Spinal cord (tissue), 10 donors: Measurements from ENCODE around the gene MEIS1. TPM values are rescaled to one million over a fixed set of nuclear protein-coding genes. Genes with fewer than 3 reads are reported as not detected.

ENCODE experiments used
- DNase-seq, 6 donors: peaks; one replicate each; pipeline versions ENCODE4 v3.0.0 to v3.0.0-alpha.2; 2013 to 2015; ENCODE audit warnings: low spot score in 6 of 6, low read depth in 4 of 6
- H3K27ac ChIP-seq: one replicate; pipeline ENCODE4 v1.5.1; 2013; ENCODE audit warnings: low read depth, low read length, control low read depth
- H3K27me3 ChIP-seq: one replicate; pipeline ENCODE4 v1.6.1; 2013; ENCODE audit warnings: low read length; ENCODE audit not compliant: control insufficient read depth, insufficient read depth
- H3K36me3 ChIP-seq: one replicate; pipeline ENCODE4 v1.6.1; 2013; ENCODE audit warnings: low read length; ENCODE audit not compliant: control insufficient read depth, insufficient read depth
- H3K4me1 ChIP-seq: one replicate; pipeline ENCODE4 v1.6.1; 2013; ENCODE audit warnings: low read length; ENCODE audit not compliant: control insufficient read depth, insufficient read depth
- H3K4me3 ChIP-seq: one replicate; pipeline ENCODE4 v1.5.1; 2013; ENCODE audit warnings: low read depth, low read length, control low read depth
- H3K9me3 ChIP-seq: one replicate; pipeline ENCODE4 v1.6.1; 2013; ENCODE audit warnings: low read length; ENCODE audit not compliant: control insufficient read depth, insufficient read depth
- WGBS: methylation state at CpG from one replicate; pipeline ENCODE4 v1.1.5; 2013; ENCODE audit warnings: missing lambda C conversion rate; ENCODE audit not compliant: insufficient coverage; 5-methylcytosine and 5-hydroxymethylcytosine counted together
- polyA plus RNA-seq, 2 donors: library from polyadenylated mRNA; unstranded; fragments of 120-200 nt; gene quantifications; one replicate each; pipeline ENCODE4 v1.2.1, GENCODE V29; 2013; ENCODE audit not compliant: insufficient read length in 2 of 2
- total RNA-seq, 2 donors: library from RNA; depleted of rRNA in 1 of 2; stranded (reverse); fragments of 120-200 nt in 1 of 2; fragments of >200 nt in 1 of 2; gene quantifications; one replicate each; pipeline versions ENCODE4 v1.2.3 to v1.2.4, GENCODE V29; 2013 to 2014
- donor health status: healthy.

MEIS1 gene
- total and polyA plus RNA-seq, 4 donors, result 50.9 to 118 (median 82.0) TPM

DNA sequence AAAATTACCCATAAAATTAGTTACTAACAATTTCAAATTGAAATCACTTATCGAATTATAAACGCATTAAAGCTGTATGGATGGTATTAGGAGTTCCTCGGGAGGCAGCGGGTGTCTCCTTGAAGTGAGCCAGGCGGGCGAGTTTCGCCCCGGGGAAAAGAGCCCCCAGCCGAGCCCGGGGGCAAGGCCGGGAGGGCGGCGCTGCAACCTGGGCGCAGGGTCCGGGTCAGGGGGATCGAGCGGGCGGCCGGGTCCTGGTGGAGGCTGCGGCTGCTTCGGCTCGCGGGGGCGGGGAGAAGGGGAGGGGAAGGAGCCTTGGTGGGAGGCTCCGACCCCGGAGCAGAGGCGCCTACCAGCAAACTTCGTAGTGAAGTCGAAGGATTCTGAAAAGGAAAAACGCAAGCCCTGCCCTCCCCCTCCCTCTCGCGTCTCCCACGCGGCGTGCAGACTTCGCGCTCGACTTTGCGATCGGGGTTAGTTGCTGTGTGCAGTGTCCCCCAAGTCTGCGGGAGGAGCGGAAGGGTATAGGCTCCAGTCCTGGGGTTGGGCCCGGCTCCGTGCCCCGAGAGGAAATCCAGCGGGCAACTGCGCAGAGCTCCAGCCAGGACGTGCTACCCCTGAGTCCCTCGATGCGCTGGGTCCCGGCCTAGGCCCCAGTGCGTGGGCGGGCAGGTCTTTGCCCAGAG lies 140.8 kb downstream of the MEIS1 start:
- peaks cover 4% of the 10 kb centered on the region for H3K36me3 ChIP-seq
- peak overlapping the region; percentile 56 for H3K4me3 ChIP-seq
- peaks cover 49% of the 10 kb centered on the region for H3K27me3 ChIP-seq
- peak overlapping the region; percentile 92 for H3K27ac ChIP-seq
- WGBS, result 0% methylated on average over 41 of the region's 53 CpGs
- peak in 2 of 6 donors; percentile 68 to 87 for DNase-seq
- no peaks in the 10 kb centered on the region for H3K9me3 ChIP-seq
- peaks cover 47% of the 10 kb centered on the region for H3K4me1 ChIP-seq

GRCh38 chr2:66576311-66576560 lies 141.3 kb downstream of the MEIS1 start:
- no peak for DNase-seq
- Histone ChIP-seq H3K9me3 (no peaks in the 10 kb centered on the region), H3K36me3 (peaks cover 1% of the 10 kb centered on the region), H3K27ac (peak overlapping the region; percentile 92), H3K27me3 (peaks cover 54% of the 10 kb centered on the region), H3K4me1 (peaks cover 48% of the 10 kb centered on the region), H3K4me3 (peak overlapping the region; percentile 56)
- WGBS, result 2% methylated on average over 6 of the region's 11 CpGs

DNA sequence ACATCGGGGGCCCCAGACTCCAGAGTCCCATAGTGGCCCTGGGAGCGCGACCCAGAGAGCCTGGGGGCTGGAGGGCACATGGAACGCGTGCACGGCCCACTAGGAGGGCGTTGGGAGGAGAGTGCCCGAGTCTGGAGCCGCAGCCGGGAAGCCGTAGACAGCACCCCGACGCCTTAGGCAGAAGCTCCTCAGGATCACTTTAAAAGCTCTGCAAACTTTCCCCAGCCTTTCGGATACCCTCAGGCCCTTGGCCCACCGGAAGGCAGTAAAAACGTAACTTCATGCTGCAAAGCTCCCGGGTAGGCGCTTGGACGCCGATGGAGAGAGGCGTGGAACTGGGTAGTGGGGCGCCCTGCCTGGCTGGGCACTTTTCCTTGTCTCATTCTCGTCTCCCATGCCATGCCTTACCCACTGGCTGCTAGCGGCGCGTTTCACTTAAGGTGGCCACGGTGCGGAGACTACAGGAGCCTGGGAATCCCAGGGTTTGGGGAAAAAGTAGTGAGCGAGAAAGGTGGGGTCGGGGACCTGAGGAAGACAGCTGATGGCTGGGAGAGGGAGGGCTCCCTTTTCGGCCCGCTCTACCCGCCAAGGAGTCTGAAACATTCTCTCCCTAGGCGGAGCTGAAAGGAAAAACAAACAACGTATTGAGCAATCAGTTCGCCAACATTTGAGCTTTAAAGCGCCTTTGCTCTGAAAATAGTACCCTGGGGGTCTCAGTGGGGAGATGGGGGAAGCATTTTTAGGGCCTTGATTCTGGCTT lies 141.8 kb downstream of the MEIS1 start:
- peak overlapping the region; percentile 92 for H3K27ac ChIP-seq
- no peaks in the 10 kb centered on the region for H3K36me3 ChIP-seq
- whole genome bisulfite sequencing, result 3% methylated on average over 29 of the region's 37 CpGs
- H3K9me3 ChIP-seq, result no peaks in the 10 kb centered on the region
- H3K4me1 ChIP-seq, result peaks cover 52% of the 10 kb centered on the region
- H3K4me3 ChIP-seq, result peak overlapping the region; percentile 40
- DNase-seq, result peak in 2 of 6 donors; percentile 76 to 83
- H3K27me3 ChIP-seq, result peaks cover 59% of the 10 kb centered on the region

DNA sequence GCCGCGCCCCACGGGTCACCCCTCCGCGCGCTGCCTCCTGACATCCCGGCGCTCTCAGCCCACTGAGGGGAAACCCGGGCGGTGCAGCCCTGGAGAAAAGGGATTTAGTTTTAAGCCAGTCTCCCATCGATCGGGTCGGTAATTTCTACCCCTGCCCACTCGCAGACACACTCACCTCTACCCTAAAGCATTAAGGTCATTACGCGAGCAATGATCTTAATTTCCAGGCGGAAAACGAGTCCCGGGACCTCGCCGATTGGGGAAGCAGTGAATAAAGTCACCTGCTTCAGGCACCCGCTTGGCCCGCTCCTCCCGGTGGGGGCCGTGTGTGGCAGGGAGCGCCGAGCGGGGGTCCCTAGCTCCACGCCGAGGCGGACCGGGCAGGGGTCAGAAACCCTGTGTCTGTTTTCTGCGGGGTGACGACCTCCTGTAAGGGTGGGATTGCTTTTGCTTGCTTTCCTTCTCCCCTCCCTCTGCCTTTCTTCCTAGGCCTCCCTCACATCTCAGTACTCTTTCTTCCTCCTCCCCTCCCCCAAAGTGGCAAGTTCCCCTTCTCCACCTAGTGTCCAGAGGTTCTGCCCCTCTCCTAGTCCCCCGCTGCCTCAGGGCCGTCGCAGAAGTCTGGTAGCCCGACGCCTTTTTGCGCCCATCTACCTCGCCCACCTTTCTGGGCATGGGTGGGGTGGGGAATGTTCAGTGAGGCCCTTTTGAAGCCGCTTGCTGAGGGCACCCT lies 142.6 kb downstream of the MEIS1 start:
- H3K27ac ChIP-seq, result peak overlapping the region; percentile 92
- H3K27me3 ChIP-seq, result peaks cover 67% of the 10 kb centered on the region
- WGBS, result 2% methylated on average over 29 of the region's 42 CpGs
- H3K9me3 ChIP-seq, result no peaks in the 10 kb centered on the region
- H3K36me3 ChIP-seq, result no peaks in the 10 kb centered on the region
- peak in 2 of 6 donors; percentile 61 to 76 for DNase-seq
- H3K4me1 ChIP-seq, result peaks cover 56% of the 10 kb centered on the region
- H3K4me3 ChIP-seq, result peak overlapping the region; percentile 40

DNA sequence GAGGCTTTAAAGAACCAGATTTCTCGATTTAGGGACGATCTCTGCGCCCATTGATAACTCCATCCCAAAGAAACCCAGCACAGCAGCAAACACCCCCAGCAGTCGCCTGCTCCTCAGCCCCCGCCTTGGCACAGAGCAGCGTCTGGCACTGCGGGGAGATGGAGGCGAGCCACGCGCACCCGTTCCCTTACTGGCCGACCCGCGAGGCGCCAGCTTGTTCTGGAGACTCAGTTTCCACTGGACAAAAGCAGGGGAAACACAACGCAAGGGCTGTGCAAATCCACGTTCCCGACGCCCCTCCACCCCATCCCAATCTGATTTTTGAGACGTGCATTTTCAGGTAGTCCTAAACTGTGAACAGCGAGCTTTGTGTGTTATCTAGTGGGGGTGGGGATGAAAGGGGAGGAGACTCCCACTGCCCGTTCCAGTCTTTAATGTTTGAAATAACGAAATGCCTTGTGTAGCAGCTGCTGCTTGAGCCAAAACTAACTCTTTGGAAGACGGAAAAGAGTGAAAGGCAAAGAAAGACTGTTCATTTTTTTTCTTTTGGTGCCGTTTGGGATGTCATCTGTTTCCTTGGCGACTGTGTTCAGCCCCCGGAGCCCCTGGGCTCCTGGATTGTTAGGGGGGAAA lies 143.2 kb downstream of the MEIS1 start:
- WGBS, result under 1% methylated on average over 21 of the region's 27 CpGs
- Histone ChIP-seq H3K4me3 (peak overlapping the region; percentile 40), H3K27ac (peak overlapping the region; percentile 92), H3K27me3 (peaks cover 74% of the 10 kb centered on the region), H3K4me1 (peaks cover 63% of the 10 kb centered on the region), H3K9me3 (no peaks in the 10 kb centered on the region), H3K36me3 (no peaks in the 10 kb centered on the region)
- peak in 3 of 6 donors; percentile 79 to 95 (median 86) for DNase-seq

- DNase-seq, result no peak
- H3K4me1 ChIP-seq, result peaks cover 63% of the 10 kb centered on the region
- 0% methylated on average over 3 of the region's 10 CpGs for WGBS
- peak overlapping the region; percentile 40 for H3K4me3 ChIP-seq
- peak overlapping the region; percentile 92 for H3K27ac ChIP-seq
- H3K9me3 ChIP-seq, result no peaks in the 10 kb centered on the region
- H3K27me3 ChIP-seq, result peaks cover 79% of the 10 kb centered on the region
- H3K36me3 ChIP-seq, result no peaks in the 10 kb centered on the region
These were observed 143.8 kb downstream of the MEIS1 start for GRCh38 chr2:66578687-66579106.

GRCh38 chr2:66579186-66580126 lies 144.5 kb downstream of the MEIS1 start:
- peaks cover 80% of the 10 kb centered on the region for H3K27me3 ChIP-seq
- H3K36me3 ChIP-seq, result no peaks in the 10 kb centered on the region
- H3K4me3 ChIP-seq, result peak overlapping the region; percentile 40
- H3K4me1 ChIP-seq, result peaks cover 60% of the 10 kb centered on the region
- peak in 2 of 6 donors; percentile 50 to 77 for DNase-seq
- H3K9me3 ChIP-seq, result no peaks in the 10 kb centered on the region
- H3K27ac ChIP-seq, result peak overlapping the region; percentile 92
- no CpG with 5 or more reads among the region's 10 CpGs for WGBS

- Histone ChIP-seq H3K36me3 (no peaks in the 10 kb centered on the region), H3K27ac (peak overlapping the region; percentile 83), H3K9me3 (no peaks in the 10 kb centered on the region), H3K4me1 (peaks cover 56% of the 10 kb centered on the region), H3K4me3 (peak overlapping the region; percentile 36), H3K27me3 (peaks cover 80% of the 10 kb centered on the region)
- DNase-seq, result peak in 2 of 6 donors; percentile 51 to 77
- WGBS, result 14% methylated on average over 1 of the region's 10 CpGs
These were observed 145.5 kb downstream of the MEIS1 start for GRCh38 chr2:66580166-66581049.
